Ovary (tissue), 3 donors: Measurements from ENCODE around the gene EDDM3A.

Experiments used
- EP300 ChIP-seq: sonication (generic); formaldehyde crosslinking; IDR thresholded peaks from one replicate; pipeline ENCODE4 v1.6.1; 2017; ENCODE audit warnings: antibody characterized with exemption
- POLR2A ChIP-seq: fragments of 450-650 bp; IDR thresholded peaks from one replicate; pipeline ENCODE4 v1.6.1; 2017; ENCODE audit warnings: antibody characterized with exemption, mild to moderate bottlenecking, moderate library complexity
- TF ChIP-seq, protein P1 (sequence below), 3 donors: fragments of 450-650 bp in 2 of 3; fragments of 200-600 bp in 1 of 3; IDR thresholded peaks; one replicate each; pipeline versions ENCODE4 v1.5.1 to v1.8.0; 2016 to 2022; ENCODE audit warnings: antibody characterized with exemption in 3 of 3, mild to moderate bottlenecking in 1 of 3
- donor health status: DM: no; HTN: no; CAD: no.

DNA sequence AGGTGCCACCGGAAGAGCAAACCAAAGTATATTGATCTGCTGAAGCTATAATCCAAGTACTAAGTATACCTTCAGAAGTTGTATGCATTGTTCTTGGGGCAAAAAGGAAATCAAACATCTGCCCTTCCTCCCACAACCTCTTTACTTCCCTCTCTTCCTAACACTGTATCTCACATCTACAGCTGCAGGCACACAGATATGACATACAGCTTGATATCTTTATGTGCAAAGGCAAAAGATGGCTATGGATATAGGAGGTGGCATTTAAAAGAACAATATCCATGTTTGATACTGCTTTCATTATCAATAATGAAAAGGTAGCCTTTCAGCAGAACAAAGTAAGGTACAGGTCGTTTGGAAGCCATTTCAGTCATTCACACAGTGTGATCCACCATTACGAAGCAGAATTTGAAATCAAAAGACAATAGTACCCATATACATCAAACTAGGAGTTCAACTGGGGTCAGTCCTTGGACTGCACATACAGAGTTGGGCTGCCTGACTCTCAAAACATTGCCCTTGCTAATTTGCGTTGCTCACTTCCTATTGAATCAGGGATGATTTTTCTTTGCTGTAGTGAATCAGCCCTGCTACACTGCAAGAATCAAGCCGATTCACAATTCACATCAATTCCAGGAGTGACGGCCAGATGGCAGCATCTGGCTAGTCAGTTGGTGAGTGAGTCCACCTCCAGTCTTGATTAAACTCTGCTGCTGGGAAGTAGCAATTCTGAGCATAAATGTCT, 48.2 kb upstream of the EDDM3A start:
- TF ChIP-seq, protein P1, sequence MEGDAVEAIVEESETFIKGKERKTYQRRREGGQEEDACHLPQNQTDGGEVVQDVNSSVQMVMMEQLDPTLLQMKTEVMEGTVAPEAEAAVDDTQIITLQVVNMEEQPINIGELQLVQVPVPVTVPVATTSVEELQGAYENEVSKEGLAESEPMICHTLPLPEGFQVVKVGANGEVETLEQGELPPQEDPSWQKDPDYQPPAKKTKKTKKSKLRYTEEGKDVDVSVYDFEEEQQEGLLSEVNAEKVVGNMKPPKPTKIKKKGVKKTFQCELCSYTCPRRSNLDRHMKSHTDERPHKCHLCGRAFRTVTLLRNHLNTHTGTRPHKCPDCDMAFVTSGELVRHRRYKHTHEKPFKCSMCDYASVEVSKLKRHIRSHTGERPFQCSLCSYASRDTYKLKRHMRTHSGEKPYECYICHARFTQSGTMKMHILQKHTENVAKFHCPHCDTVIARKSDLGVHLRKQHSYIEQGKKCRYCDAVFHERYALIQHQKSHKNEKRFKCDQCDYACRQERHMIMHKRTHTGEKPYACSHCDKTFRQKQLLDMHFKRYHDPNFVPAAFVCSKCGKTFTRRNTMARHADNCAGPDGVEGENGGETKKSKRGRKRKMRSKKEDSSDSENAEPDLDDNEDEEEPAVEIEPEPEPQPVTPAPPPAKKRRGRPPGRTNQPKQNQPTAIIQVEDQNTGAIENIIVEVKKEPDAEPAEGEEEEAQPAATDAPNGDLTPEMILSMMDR (IDR thresholded peaks at IDR 0.05): peak in 1 of 3 donors; percentile 33
- no peak for TF ChIP-seq EP300
- TF ChIP-seq POLR2A: no peak
